ENCODE data around the gene DLAT. TPM values are rescaled to one million over a fixed set of nuclear protein-coding genes. Genes with fewer than 3 reads are reported as not detected.

Gene DLAT
- polyA plus RNA-seq, 2 of the 4 experiments (the other 2 are of a cell fraction) = 32.5 to 42.8 TPM

DNA sequence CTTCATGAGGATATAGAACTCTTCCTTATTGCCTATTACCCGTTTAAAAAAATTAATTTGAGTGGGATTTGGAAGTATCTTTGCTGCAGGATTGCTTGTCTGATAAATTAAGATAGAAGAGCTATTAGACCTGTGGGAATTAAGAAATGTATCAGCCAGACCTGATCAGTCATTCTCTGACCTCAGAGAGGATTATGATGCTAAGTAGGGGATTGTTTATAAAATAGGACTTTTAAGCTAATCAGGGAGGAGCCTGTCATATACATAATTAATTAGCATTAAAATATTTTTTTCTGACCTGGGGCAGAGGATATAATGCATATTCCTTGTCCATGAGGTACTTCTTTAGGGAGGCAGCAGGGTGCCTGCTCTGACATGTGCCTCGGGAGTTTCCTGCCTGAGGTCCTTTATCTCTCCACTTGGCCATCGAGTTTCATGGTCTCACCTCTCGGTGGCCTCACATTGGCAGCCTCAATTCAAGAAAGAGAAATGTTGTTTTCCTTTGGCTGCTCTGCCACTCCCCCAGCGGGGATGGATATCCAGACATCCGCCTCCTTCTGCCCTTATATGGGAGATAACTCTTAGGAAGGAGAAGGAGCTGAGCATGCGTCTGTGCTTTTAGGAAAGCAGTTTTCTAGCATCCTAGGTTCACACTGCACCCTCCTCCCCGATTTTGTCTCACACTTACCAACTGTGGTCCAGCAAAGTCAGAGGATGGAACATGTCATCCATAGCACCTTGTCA, 47.0 kb upstream of the DLAT start:
- no peak overlapping the region for H3K4me3 ChIP-seq

DNA sequence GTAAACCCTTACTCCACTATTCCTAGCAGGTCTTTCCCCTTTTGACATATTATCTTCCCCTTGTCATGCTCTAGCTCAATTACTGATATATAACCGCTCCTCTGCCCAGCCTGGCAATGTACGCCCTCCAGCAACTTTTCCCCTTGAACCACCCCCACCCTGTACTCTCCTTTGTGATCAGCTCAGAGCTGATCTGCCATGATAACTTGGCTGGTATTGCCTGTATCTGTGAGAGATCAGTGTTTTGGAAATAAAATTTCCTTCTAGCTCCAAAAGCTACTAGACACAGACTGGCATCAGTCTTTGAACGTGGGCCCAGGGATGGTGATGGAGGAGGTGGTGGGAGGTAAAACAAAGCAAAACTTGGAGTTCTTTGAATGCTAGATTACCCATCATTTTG, 45.1 kb upstream of the DLAT start:
- 79% methylated on average over 3 of the region's 3 CpGs for WGBS (ENCODE audit: missing lambda C conversion rate)
- CTCF ChIA-PET = interaction anchor here (1.3 to 8.9 kb wide), 3 partner anchors 18 to 49 kb away, joined by 4 to 172 read pairs (median 5); no protein-coding TSS in a partner anchor
- POLR2A ChIA-PET = no interaction called here
- peaks cover 6% of the 10 kb centered on the region; the same call in 1 of the 3 replicates for H3K4me1 ChIP-seq
- FAIRE-seq (no peak), ATAC-seq (no peak), DNase-seq (ENCODE audit: low read depth in 1 of 2, low spot score in 1 of 2) (no peak)
- no peak overlapping the region for H3K4me3 ChIP-seq
- H3K4me2 ChIP-seq = no peak overlapping the region
- TF ChIP-seq, protein P1, sequence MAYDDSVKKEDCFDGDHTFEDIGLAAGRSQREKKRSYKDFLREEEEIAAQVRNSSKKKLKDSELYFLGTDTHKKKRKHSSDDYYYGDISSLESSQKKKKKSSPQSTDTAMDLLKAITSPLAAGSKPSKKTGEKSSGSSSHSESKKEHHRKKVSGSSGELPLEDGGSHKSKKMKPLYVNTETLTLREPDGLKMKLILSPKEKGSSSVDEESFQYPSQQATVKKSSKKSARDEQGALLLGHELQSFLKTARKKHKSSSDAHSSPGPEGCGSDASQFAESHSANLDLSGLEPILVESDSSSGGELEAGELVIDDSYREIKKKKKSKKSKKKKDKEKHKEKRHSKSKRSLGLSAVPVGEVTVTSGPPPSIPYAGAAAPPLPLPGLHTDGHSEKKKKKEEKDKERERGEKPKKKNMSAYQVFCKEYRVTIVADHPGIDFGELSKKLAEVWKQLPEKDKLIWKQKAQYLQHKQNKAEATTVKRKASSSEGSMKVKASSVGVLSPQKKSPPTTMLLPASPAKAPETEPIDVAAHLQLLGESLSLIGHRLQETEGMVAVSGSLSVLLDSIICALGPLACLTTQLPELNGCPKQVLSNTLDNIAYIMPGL (CRISPR knock-in tag; IDR thresholded peaks at IDR 0.05; ENCODE audit: borderline replicate concordance) = no peak
- TF ChIP-seq EP300 (IDR thresholded peaks at IDR 0.05) (no peak), FOSL2 (IDR thresholded peaks at IDR 0.05) (no peak), FOSL2 (CRISPR knock-in tag; IDR thresholded peaks at IDR 0.05) (no peak), HDAC2 (IDR thresholded peaks at IDR 0.05) (no peak)
- TF ChIP-seq, protein P2, sequence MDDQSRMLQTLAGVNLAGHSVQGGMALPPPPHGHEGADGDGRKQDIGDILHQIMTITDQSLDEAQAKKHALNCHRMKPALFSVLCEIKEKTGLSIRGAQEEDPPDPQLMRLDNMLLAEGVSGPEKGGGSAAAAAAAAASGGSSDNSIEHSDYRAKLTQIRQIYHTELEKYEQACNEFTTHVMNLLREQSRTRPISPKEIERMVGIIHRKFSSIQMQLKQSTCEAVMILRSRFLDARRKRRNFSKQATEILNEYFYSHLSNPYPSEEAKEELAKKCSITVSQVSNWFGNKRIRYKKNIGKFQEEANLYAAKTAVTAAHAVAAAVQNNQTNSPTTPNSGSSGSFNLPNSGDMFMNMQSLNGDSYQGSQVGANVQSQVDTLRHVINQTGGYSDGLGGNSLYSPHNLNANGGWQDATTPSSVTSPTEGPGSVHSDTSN (IDR thresholded peaks at IDR 0.05) = no peak
- H3K27ac ChIP-seq = no peak overlapping the region
- H3K9me3 ChIP-seq = no peaks in the 10 kb centered on the region

More for the DNA sequence above, 47.0 kb upstream of the DLAT start:
- Histone ChIP-seq H3K4me1 (peaks cover 6% of the 10 kb centered on the region; the same call in 1 of the 3 replicates), H3K9me3 (no peaks in the 10 kb centered on the region), H3K4me2 (no peak overlapping the region), H3K27ac (no peak overlapping the region)
- POLR2A ChIA-PET = no interaction called here
- WGBS (ENCODE audit: missing lambda C conversion rate) = 56% methylated on average over 8 of the region's 8 CpGs
- CTCF ChIA-PET = interaction anchor here (0.8 to 8.9 kb wide), 3 partner anchors 17 to 112 kb away, joined by 3 to 172 read pairs (median 3); no protein-coding TSS in a partner anchor
- no peak for FAIRE-seq
- no peak for DNase-seq (ENCODE audit: low read depth in 1 of 2, low spot score in 1 of 2)
- no peak for ATAC-seq
- TF ChIP-seq HDAC2 (IDR thresholded peaks at IDR 0.05) (no peak), MAZ (IDR thresholded peaks at IDR 0.05; ENCODE audit: borderline replicate concordance, low read depth, low read length) (no peak), CHD2 (IDR thresholded peaks at IDR 0.05; ENCODE audit: low read length, partially characterized antibody) (no peak), SREBF2 (IDR thresholded peaks at IDR 0.05) (no peak), KDM1A (IDR thresholded peaks at IDR 0.05; ENCODE audit: low read depth) (no peak), HOXB13 (CRISPR knock-in tag; IDR thresholded peaks at IDR 0.05; ENCODE audit: low read depth) (no peak), CBX2 (IDR thresholded peaks at IDR 0.05; ENCODE audit: borderline replicate concordance, low read depth) (no peak), GATA3 (IDR thresholded peaks at IDR 0.05; ENCODE audit: borderline replicate concordance) (no peak), FOXS1 (CRISPR knock-in tag; IDR thresholded peaks at IDR 0.05) (no peak), POLR2A (IDR thresholded peaks at IDR 0.05; ENCODE audit: low read length) (no peak), JUN (IDR thresholded peaks at IDR 0.05) (no peak), CBX8 (IDR thresholded peaks at IDR 0.05) (no peak), EHF (CRISPR knock-in tag; IDR thresholded peaks at IDR 0.05) (no peak)
- TF ChIP-seq, protein P3, sequence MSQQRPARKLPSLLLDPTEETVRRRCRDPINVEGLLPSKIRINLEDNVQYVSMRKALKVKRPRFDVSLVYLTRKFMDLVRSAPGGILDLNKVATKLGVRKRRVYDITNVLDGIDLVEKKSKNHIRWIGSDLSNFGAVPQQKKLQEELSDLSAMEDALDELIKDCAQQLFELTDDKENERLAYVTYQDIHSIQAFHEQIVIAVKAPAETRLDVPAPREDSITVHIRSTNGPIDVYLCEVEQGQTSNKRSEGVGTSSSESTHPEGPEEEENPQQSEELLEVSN (IDR thresholded peaks at IDR 0.05; ENCODE audit: borderline replicate concordance, low read depth) = no peak
- TF ChIP-seq, protein P4, sequence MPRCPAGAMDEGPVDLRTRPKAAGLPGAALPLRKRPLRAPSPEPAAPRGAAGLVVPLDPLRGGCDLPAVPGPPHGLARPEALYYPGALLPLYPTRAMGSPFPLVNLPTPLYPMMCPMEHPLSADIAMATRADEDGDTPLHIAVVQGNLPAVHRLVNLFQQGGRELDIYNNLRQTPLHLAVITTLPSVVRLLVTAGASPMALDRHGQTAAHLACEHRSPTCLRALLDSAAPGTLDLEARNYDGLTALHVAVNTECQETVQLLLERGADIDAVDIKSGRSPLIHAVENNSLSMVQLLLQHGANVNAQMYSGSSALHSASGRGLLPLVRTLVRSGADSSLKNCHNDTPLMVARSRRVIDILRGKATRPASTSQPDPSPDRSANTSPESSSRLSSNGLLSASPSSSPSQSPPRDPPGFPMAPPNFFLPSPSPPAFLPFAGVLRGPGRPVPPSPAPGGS (IDR thresholded peaks at IDR 0.05) = no peak

All from A549 (cell line).